HEK293 (cell line): Measurements from ENCODE around the gene STRN3.

Experiments used
- SALL2 ChIP-seq: fragments of 450-650 bp; formaldehyde crosslinking; IDR thresholded peaks from 2 replicates; pipeline ENCODE4 v1.5.0; 2017; ENCODE audit warnings: missing biosample characterization, mild to moderate bottlenecking, missing genetic modification characterization, borderline replicate concordance
- SCRT1 ChIP-seq: fragments of 450-650 bp; formaldehyde crosslinking; IDR thresholded peaks from 2 replicates; pipeline ENCODE4 v1.5.1; 2016; ENCODE audit warnings: missing biosample characterization, missing genetic modification characterization, borderline replicate concordance
- ZNF174 ChIP-seq: fragments of 450-650 bp; formaldehyde crosslinking; IDR thresholded peaks from 2 replicates; pipeline ENCODE4 v1.5.0; 2017; ENCODE audit warnings: missing biosample characterization, mild to moderate bottlenecking, missing genetic modification characterization
- ZNF23 ChIP-seq: fragments of 450-650 bp; formaldehyde crosslinking; IDR thresholded peaks from 2 replicates; pipeline ENCODE4 v1.5.1; 2016; ENCODE audit warnings: missing biosample characterization, missing genetic modification characterization, borderline replicate concordance
- ZNF274 ChIP-seq, 2 experiments: fragments of 200-500 bp in 1 of 2; fragments of 450-650 bp in 1 of 2; sonication (Bioruptor generic) in 1 of 2; formaldehyde crosslinking in 1 of 2; IDR thresholded peaks; 2 replicates each; pipeline versions ENCODE4 v1.5.1 to v1.6.1; 2014 to 2016; ENCODE audit warnings: borderline replicate concordance in 1 of 2, inconsistent platforms in 1 of 2, low read length in 1 of 2, missing biosample characterization in 1 of 2, missing genetic modification characterization in 1 of 2
- ZNF561 ChIP-seq: fragments of 450-650 bp; IDR thresholded peaks from 2 replicates; pipeline ENCODE4 v1.5.1; 2018; ENCODE audit warnings: missing biosample characterization, missing genetic modification characterization, borderline replicate concordance
- ZNF843 ChIP-seq: fragments of 450-650 bp; formaldehyde crosslinking; IDR thresholded peaks from 2 replicates; pipeline ENCODE4 v1.5.1; 2016; ENCODE audit warnings: missing biosample characterization, missing genetic modification characterization
- ZSCAN30 ChIP-seq: fragments of 450-650 bp; IDR thresholded peaks from 2 replicates; pipeline ENCODE4 v1.5.1; 2018; ENCODE audit warnings: missing biosample characterization, mild to moderate bottlenecking, missing genetic modification characterization, moderate library complexity
- TF ChIP-seq, protein P1 (sequence below): fragments of 450-650 bp; formaldehyde crosslinking; IDR thresholded peaks from 2 replicates; pipeline ENCODE4 v1.5.1; 2016; ENCODE audit warnings: missing biosample characterization, missing genetic modification characterization
- TF ChIP-seq, protein P2 (sequence below): fragments of 450-650 bp; formaldehyde crosslinking; IDR thresholded peaks from 2 replicates; pipeline ENCODE4 v1.5.1; 2016; ENCODE audit warnings: missing biosample characterization, missing genetic modification characterization
- TF ChIP-seq, protein P3 (sequence below): fragments of 450-650 bp; formaldehyde crosslinking; IDR thresholded peaks from 2 replicates; pipeline ENCODE4 v1.5.1; 2016; ENCODE audit warnings: missing biosample characterization, missing genetic modification characterization

DNA sequence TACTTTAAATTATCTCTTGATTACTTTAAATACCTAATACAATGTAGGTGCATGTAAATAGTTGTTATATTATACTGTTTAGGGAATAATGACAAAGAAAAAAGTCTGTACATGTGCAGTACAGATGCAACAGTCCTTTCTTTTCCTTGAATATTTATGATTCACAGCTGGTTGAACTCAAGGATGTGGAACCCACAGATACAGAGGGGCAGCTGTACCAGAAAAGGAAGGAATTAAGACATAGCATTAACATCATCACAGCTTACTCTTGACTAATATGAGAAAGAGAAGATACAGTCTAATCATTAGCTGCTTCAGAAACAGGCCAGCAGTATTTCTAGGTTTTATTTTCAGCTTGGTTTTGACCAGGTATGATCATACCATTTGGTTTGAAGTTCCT, 35.4 kb downstream of the STRN3 start:
- TF ChIP-seq, protein P1, sequence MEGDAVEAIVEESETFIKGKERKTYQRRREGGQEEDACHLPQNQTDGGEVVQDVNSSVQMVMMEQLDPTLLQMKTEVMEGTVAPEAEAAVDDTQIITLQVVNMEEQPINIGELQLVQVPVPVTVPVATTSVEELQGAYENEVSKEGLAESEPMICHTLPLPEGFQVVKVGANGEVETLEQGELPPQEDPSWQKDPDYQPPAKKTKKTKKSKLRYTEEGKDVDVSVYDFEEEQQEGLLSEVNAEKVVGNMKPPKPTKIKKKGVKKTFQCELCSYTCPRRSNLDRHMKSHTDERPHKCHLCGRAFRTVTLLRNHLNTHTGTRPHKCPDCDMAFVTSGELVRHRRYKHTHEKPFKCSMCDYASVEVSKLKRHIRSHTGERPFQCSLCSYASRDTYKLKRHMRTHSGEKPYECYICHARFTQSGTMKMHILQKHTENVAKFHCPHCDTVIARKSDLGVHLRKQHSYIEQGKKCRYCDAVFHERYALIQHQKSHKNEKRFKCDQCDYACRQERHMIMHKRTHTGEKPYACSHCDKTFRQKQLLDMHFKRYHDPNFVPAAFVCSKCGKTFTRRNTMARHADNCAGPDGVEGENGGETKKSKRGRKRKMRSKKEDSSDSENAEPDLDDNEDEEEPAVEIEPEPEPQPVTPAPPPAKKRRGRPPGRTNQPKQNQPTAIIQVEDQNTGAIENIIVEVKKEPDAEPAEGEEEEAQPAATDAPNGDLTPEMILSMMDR, result no peak
- no peak for TF ChIP-seq SALL2 (tag by site-specific recombination)
- no peak for TF ChIP-seq SCRT1 (tag by site-specific recombination)
- TF ChIP-seq ZNF843 (tag by site-specific recombination), result no peak
- TF ChIP-seq, protein P2, sequence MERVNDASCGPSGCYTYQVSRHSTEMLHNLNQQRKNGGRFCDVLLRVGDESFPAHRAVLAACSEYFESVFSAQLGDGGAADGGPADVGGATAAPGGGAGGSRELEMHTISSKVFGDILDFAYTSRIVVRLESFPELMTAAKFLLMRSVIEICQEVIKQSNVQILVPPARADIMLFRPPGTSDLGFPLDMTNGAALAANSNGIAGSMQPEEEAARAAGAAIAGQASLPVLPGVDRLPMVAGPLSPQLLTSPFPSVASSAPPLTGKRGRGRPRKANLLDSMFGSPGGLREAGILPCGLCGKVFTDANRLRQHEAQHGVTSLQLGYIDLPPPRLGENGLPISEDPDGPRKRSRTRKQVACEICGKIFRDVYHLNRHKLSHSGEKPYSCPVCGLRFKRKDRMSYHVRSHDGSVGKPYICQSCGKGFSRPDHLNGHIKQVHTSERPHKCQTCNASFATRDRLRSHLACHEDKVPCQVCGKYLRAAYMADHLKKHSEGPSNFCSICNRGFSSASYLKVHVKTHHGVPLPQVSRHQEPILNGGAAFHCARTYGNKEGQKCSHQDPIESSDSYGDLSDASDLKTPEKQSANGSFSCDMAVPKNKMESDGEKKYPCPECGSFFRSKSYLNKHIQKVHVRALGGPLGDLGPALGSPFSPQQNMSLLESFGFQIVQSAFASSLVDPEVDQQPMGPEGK (tag by site-specific recombination), result no peak
- TF ChIP-seq ZNF561 (tag by site-specific recombination), result no peak
- TF ChIP-seq ZNF174 (tag by site-specific recombination), result no peak
- TF ChIP-seq, protein P3, sequence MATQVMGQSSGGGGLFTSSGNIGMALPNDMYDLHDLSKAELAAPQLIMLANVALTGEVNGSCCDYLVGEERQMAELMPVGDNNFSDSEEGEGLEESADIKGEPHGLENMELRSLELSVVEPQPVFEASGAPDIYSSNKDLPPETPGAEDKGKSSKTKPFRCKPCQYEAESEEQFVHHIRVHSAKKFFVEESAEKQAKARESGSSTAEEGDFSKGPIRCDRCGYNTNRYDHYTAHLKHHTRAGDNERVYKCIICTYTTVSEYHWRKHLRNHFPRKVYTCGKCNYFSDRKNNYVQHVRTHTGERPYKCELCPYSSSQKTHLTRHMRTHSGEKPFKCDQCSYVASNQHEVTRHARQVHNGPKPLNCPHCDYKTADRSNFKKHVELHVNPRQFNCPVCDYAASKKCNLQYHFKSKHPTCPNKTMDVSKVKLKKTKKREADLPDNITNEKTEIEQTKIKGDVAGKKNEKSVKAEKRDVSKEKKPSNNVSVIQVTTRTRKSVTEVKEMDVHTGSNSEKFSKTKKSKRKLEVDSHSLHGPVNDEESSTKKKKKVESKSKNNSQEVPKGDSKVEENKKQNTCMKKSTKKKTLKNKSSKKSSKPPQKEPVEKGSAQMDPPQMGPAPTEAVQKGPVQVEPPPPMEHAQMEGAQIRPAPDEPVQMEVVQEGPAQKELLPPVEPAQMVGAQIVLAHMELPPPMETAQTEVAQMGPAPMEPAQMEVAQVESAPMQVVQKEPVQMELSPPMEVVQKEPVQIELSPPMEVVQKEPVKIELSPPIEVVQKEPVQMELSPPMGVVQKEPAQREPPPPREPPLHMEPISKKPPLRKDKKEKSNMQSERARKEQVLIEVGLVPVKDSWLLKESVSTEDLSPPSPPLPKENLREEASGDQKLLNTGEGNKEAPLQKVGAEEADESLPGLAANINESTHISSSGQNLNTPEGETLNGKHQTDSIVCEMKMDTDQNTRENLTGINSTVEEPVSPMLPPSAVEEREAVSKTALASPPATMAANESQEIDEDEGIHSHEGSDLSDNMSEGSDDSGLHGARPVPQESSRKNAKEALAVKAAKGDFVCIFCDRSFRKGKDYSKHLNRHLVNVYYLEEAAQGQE (tag by site-specific recombination), result no peak
- no peak for TF ChIP-seq ZSCAN30 (tag by site-specific recombination)
- TF ChIP-seq ZNF23 (tag by site-specific recombination), result no peak
- no peak for TF ChIP-seq ZNF274 (IDR thresholded peaks at IDR 0.05; ENCODE audit: low read length)
- no peak for TF ChIP-seq ZNF274 (tag by site-specific recombination; IDR thresholded peaks at IDR 0.05; ENCODE audit: borderline replicate concordance)
